Suppressor macrophage treated with lipopolysaccharide for 4 hours (primary cell): ENCODE measurements around the gene PLXNA3.
A peak's percentile ranks its signal among the peaks of the same experiment; 100 is the strongest.
"Not testable (repeated sequence)": the region's sequence is repeated elsewhere in the genome, so short reads cannot be mapped to it uniquely, and the experiment has no call there.

ENCODE experiments used
- DNase-seq: peaks from one replicate; pipeline ENCODE4 v3.0.0-alpha.2; 2020

PLXNA3 gene

DNA sequence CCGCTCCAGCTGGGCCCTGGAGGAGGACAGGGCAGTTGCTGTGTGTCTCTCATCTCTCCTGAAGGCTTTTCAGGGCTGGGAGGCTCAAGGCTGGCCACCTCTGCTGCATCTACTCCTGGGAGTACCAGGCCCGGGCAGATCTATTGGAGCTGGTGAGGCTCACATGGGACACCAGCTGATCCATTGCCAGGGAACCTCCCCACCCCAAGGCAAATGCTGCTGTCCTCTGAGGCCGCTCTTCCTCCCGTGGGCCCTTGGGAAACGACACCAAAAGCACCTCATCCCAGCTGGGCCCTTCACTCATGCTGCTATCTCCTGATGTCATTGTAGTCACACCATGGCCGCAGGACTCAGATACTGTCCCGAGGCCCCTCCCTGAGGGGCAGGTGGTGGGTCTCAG is 24.7 kb downstream of the PLXNA3 start:
- DNase-seq = no peak

- no peak for DNase-seq
Measured at GRCh38 chrX:154483325-154483724, 25.2 kb downstream of the PLXNA3 start.

DNA sequence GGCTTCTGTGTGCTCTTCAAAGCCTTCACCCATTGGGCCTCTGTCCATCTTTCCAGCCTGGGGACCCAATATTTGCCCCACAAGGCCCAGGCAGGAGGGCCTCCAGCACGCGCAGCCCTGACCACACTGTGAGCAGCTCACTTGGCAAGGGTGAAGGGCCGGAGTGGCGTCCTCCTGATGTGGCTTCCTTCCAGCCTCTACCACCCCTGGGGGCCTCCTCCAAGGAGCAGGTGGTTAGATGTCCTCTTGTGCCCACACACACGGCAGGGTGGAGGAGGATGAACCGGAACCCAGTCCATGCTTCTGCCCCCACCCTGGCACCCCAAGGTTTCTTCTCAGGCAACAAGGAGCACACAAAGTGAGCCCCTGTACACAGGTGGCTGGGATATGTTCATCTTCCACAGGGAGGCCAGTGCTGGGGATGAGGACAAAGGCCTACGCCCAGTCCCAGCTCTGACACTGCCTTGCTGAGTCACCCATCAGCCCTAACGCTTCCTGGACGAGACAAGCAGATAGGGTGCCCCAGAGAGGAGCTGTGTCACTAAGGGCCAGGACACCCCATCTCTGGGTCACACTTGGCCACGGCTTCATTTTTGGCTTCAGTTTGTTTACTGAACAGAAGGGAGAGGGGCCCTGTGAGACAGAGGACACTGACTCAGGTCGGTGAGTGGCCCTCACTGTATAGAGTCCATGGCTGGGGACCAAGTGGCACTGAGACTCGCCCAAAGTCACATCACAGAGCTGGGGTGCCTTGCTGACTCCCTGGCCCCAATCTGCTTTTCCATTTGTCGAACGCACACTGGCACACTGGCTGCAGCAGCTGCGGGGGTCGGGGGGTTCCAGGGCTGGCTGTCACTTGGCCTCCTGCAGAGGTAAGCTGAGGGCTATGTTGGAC is 26.4 kb downstream of the PLXNA3 start:
- peak; percentile 23 for DNase-seq

DNA sequence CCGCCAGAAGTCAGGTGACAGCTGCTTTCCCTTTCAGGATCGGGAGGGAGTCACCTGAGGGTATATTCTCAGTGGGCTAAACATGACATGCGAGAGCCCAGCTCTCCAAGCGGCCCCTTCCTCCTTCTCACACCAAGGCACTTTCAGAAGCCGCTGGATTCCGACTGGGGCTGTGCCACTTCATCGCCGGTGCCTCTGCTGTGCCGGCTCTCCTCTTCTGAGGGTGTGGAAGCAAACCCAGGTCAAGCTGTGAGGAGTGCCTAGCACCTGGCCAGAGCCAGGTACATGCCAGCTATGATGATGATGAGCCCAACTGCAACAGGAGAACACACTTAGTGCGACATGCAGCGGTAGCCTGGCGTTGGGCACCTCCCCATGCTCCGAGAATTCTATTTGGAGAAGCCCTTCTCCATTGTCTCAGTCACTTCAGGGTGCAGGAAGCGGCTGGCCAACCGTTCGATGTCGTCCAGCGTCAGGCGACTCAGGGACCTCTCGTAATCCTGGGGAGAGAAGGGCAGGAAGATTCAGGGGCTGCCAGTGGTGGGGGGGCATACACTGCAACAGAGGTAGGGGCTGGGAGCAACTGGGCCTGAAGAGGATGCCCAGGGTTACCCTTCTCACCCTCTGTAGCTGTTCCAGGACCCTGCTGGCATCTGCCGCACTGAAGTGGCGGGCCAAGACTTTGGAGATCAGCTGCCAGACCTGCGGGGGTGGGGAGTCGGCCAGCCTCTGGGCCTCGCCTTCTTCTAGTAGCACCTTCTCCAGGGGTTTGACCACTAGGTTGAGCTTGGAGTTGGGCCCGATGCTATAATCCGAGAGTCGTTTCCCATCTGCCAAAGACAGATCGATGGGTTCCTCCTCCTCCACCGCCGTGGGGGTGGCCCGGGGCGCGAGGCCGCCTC is 27.3 kb downstream of the PLXNA3 start:
- DNase-seq = no peak

DNA sequence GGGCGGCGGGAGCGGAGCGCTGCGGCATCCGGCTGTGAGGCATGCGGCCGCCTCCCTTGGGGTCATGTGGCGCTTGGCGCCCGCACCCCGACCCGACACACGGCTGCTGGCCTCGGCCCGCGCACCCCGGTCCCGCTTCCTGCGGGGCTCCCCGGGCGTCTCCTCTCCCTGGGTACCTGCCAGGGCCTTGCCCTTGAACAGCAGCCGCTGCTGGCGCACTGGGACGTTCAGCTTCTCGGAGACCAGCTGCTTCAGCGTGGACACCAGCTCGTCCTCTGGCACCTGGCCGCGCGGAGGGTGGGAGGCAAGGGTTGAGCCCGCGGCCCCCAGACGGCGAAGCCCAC is 27.9 kb downstream of the PLXNA3 start:
- no peak for DNase-seq

DNA sequence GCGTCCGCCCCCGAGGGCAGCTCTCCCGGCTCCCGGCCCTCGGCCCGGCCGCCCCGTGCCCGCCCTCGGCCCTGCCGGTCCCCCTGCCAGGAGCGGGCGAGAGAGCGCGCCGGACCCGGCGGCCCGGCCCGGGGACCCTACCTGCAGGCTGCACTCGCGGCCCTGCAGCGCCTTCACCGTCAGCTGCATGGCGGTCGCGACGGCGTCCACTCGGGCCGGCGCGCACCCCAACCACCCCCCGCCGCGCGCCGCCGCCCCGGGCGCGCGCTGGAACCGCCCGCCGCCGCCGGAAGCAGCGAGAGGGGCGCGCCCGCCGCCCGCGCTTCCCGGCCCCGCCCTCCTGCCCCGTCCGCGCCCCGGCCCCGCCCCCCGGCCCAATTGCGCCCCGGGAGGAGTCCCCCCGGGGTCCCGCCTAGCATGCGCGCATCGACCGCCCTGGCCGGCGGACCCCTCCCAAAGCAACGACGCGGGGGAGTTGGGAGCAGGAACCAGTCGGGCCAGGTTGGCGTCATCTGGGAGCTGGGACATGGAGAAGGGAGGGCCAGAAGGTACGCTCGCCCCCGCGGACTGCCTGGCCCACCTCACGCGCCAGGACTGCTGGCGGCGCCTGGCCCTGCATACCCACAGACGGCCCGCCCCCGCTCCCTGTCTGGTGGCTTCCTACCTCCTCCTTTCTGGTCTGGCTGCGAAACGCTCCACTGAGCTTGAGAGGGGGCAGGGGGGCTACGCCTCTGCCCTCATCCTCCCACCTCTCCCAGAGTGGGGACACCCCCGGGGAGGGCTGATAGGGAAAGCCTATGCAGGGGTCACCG is 28.5 kb downstream of the PLXNA3 start, which contains the start of gene UBL4A:
Gene UBL4A (minus strand): TSS at position 220 of the 812 bp plus-strand sequence. CDS start 31 bp downstream, at position 189.
- peak; percentile 38 for DNase-seq

GRCh38 chrX:154487518-154488290 is 29.6 kb downstream of the PLXNA3 start:
- DNase-seq = no peak

GRCh38 chrX:154488336-154489075 is 30.4 kb downstream of the PLXNA3 start:
- DNase-seq = no peak

DNA sequence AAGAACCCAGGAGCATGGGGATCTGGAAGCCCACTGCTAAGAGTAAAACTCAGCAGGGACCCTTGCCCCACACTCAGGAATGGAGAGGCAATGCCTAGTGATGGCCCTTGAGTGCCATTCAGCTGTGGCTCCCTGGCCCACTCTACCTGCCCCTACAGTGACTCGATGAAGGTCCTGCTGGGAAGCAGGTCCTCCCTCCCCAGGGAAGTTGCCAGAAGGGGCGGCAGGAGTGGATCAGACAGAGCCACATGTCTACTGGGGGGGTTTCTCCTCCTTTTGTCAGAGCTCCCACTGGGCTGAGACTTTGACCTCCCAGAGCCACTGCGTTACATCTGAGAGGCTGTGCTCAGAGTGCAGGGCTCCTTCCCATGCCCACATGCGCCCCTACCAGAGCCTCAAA is 31.1 kb downstream of the PLXNA3 start:
- no peak for DNase-seq

DNA sequence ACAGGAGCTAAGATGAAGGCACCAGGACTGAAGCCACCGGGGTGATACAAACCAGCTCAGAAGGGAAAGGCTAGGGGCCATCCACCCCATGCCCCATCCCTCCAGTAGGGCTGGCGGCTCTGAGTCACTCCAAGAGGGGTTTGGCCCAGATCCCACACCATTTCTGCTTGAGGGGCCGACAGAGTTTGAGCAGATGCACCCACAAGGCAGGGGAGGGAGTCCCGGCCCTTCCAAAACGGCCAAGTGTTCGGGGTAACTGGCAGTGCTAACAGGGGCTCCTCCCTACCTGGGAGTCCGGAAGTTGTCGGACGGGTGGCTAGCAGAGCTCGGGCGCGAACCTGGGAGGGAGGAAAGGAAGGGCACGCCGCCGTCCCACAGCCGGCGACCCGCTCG is 31.9 kb downstream of the PLXNA3 start:
- DNase-seq = no peak

GRCh38 chrX:154490414-154491083 is 32.5 kb downstream of the PLXNA3 start, which contains the start of gene SLC10A3:
Gene SLC10A3 (minus strand): TSS chrX:154490629. CDS start chrX:154488940, 1,689 bp downstream.
- peak; percentile 94 for DNase-seq

DNA sequence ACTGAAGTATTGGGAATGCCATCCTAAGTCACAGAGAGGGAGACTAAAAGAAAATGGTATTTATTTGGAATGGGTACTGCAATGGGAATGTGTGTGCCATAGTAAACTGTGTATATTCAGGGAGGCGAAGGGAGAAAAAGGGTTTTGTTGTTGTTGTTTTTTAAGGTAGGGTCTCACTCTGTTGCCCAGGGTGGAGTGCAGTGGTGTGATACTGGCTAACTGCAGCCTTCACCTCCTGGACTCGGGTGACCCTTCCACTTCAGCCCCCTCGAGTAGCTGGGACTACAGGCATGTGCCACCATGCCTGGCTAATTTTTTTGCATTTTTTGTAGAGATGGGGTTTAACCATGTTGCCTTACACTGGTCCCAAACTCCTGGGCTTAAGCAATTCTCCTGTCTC is 36.6 kb downstream of the PLXNA3 start:
- no peak for DNase-seq

- no peak for DNase-seq
Measured at GRCh38 chrX:154495472-154495922, 37.4 kb downstream of the PLXNA3 start.

DNA sequence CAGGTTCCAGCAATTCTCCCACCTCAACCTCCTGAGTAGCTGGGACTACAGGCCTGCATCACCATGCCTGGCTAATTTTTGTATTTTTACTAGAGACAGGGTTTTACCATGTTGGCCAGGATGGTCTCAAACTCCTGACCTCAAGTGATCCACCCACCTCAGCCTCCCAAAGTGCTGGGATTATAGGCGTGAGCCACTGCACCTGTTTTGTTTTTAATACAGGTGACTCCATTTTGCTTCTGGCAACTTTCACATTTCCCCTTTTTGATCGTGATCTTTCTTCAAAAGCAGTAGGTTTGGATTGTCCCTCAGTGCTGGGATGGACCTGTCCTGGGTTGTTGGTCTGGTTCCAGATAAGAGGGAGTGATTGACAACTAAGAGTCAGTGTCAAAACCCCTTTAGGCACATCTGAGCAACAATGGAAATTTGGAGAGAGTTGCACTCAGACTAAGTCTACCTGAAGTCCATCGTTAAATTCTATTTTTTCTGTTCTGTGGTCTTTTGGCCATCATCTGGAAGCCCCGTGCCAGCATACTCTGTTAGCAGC is 38.6 kb downstream of the PLXNA3 start:
- not testable (repeated sequence) for DNase-seq

DNA sequence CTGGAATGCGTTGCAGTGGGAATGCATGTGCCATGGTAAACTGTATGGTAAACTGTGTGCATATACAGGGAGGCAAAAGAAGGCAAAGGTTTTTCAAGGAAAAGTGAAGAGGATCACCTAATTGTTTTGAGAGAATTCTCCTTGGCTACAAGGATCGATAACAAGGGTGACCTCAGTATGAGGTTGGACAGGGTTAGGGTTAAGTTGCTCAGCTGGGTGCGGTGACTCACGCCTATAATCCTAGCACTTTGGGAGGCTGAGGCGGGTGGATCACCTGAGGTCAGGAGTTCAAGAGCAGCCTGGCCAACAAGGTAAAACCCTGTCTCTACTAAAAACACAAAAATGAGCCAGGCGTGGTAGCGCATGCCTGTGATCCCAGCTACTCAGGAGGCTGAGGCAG is 43.3 kb downstream of the PLXNA3 start:
- not testable (repeated sequence) for DNase-seq

- DNase-seq = no peak
Measured at GRCh38 chrX:154502098-154502497, 44.0 kb downstream of the PLXNA3 start.

DNA sequence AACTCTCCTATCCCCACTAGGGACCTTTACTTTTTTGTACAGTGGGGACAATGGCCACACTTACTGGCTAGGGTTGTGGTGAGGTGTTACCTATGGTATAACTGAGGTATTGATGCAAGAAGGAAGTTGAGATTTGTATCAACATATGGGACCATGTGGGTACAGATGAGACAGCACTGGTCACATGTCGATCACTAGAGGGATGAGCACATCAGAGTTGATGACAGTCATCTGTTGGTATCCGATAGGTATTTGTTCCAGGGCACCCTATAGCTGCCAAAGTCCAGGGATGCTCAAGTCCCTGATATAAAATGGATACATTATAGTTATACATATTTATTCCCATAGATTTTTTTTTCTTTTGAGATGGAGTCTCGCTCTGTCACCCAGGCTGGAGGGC is 44.9 kb downstream of the PLXNA3 start:
- no peak for DNase-seq

- no peak for DNase-seq
Measured at GRCh38 chrX:154505734-154506133, 47.7 kb downstream of the PLXNA3 start.

DNA sequence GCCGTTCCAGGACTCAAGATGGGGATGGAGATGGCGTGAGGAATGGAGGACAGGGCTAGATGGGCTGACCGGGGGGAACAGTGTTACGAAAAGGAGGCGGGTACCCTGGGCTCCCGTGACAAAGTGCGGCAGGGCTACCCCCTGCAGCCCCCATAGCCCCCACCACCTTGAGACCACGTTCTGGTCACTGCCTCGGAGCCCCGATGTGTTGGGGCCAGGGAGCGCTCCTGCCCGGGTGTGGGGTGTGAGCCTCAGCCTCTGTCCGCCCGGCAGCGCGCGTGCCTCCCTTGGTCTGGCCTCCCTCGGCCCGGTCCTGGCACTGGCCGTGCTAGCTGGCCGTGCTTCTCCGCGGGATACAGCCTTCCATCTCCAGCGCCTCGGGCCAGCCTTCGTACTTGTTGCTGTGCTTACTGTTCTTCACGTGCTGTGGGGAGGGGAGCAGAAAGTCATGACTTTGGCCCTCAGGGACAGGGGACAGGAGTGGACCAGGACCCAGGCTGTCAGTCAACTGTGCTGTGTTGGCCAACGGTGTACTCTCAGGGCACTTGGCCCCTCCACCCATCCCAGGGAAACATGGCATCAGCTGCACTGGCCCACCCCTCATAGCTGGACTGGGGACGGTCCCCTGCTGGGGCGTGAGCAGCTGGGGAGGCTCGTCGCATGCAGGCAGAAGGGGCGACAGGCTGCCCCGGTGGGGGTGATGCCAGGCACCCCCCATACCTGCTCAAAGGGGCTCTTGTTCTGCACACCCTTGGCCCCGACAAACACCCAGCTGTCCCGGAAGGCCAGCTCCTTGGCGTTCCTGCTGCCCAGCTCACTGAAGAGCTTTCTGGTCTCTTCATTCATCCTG is 48.6 kb downstream of the PLXNA3 start:
- no peak for DNase-seq
